GM12878 (cell line): ENCODE results near the gene AMDHD2. TPM values are rescaled to one million over a fixed set of nuclear protein-coding genes. Genes with fewer than 3 reads are reported as not detected.
"Not testable (repeated sequence)": the region's sequence is repeated elsewhere in the genome, so short reads cannot be mapped to it uniquely, and the experiment has no call there.

ENCODE experiments used
- ATAC-seq: fragments of 200-7000 bp; cut with Tn5 transposase; 3 replicates; pipeline ENCODE4 v1.9.1; 2020; ENCODE audit warnings: mild to moderate bottlenecking, moderate library complexity
- BruUV-seq: library from RNA; stranded (reverse); fragments of 400-500 nt; replicated peaks from 2 replicates; lab custom pipeline; 2021; lab: Mats Ljungman, UMichigan
- CTCF ChIA-PET: fragments of 300-600 bp; sonication (Branson Sonifier 250); formaldehyde crosslinking; extraction: SDS; loops from one replicate; lab custom pipeline; 2021; ENCODE audit warnings: inconsistent platforms; lab: Yijun Ruan, JAX
- POLR2A ChIA-PET: fragments of 350-600 bp; formaldehyde crosslinking; extraction: SDS; loops from one replicate; lab custom pipeline; 2021; ENCODE audit warnings: inconsistent platforms; lab: Charles Lee
- RAD21 ChIA-PET: fragments of 300-600 bp; sonication (Branson Sonifier 250); formaldehyde crosslinking; loops from one replicate; lab custom pipeline; 2023; ENCODE audit warnings: antibody characterized with exemption; ENCODE audit not compliant: unreplicated experiment; lab: Charles Lee
- SMC1A ChIA-PET: fragments of 300-600 bp; sonication (Branson Sonifier 250); formaldehyde crosslinking; loops from one replicate; lab custom pipeline; 2023; ENCODE audit not compliant: unreplicated experiment, uncharacterized antibody; lab: Charles Lee
- DNase-seq: peaks from one replicate; pipeline ENCODE4 v3.0.0-alpha.2; 2011; ENCODE audit warnings: low read depth, low spot score
- FAIRE-seq: peaks from 3 replicates; lab custom pipeline; 2011; peaks lifted over from hg19 to GRCh38; lab: Jason Lieb, UNC
- H2AFZ ChIP-seq: 2 replicates; pipeline ENCODE4 v1.6.0; 2011; ENCODE audit warnings: low read depth, low read length, control low read depth; ENCODE audit not compliant: control insufficient read depth
- H3K27ac ChIP-seq: 2 replicates; pipeline ENCODE4 v1.5.1; 2011; ENCODE audit warnings: control low read depth; ENCODE audit not compliant: control insufficient read depth, insufficient read depth
- H3K27me3 ChIP-seq, 2 experiments: replicated peaks in 1 of 2; 2 replicates each; pipeline versions ENCODE4 v1.6.0 to v1.6.1; 2011; ENCODE audit warnings: low read length in 1 of 2; ENCODE audit not compliant: control insufficient read depth in 2 of 2, insufficient read depth in 2 of 2
- H3K36me3 ChIP-seq, 2 experiments: 2 replicates each; pipeline ENCODE4 v1.5.1; 2011; ENCODE audit warnings: low read length in 1 of 2; ENCODE audit not compliant: control insufficient read depth in 2 of 2, insufficient read depth in 2 of 2
- H3K4me1 ChIP-seq: 2 replicates; pipeline ENCODE4 v1.6.1; 2011; ENCODE audit warnings: mild to moderate bottlenecking, low read length, moderate library complexity, mixed read lengths; ENCODE audit not compliant: control insufficient read depth, insufficient read depth
- H3K4me2 ChIP-seq: 2 replicates; pipeline ENCODE4 v1.6.0; 2011; ENCODE audit warnings: control low read depth; ENCODE audit not compliant: control insufficient read depth, insufficient read depth
- H3K4me3 ChIP-seq: fragments of 200-600 bp; sonication (generic); 2 replicates; pipeline ENCODE4 v1.5.1; 2016
- H3K79me2 ChIP-seq: 2 replicates; pipeline ENCODE4 v1.6.0; 2011; ENCODE audit warnings: low read length; ENCODE audit not compliant: control insufficient read depth, insufficient read depth
- H3K9ac ChIP-seq: 2 replicates; pipeline ENCODE4 v1.8.0; 2011; ENCODE audit warnings: low read length, control low read depth, mixed read lengths; ENCODE audit not compliant: control insufficient read depth, insufficient read depth
- H3K9me3 ChIP-seq: replicated peaks from 3 replicates; pipeline ENCODE4 v1.5.1; 2011; ENCODE audit warnings: mild to moderate bottlenecking, low read length; ENCODE audit not compliant: control insufficient read depth, insufficient read depth
- H4K20me1 ChIP-seq: 2 replicates; pipeline ENCODE4 v1.6.0; 2011; ENCODE audit not compliant: control insufficient read depth, insufficient read depth
- WGBS: methylation state at CpG from one replicate; pipeline ENCODE4 v1.1.6; 2016; ENCODE audit warnings: low lambda C conversion rate; ENCODE audit not compliant: insufficient replicate concordance, insufficient coverage; ENCODE audit errors: missing lambda C conversion rate; 5-methylcytosine and 5-hydroxymethylcytosine counted together
- in situ Hi-C: fragments of 300-500 bp; cut with MboI; formaldehyde crosslinking; loops from 9 replicates; pipeline ENCODE4 v1.14.3; 2018; ENCODE audit warnings: mixed read lengths
- intact Hi-C: fragments of 100-400 bp; cut with micrococcal nuclease; formaldehyde crosslinking; loops from one replicate; pipeline ENCODE4 v1.14.2; 2022; ENCODE audit not compliant: unreplicated experiment
- polyA plus RNA-seq, 11 experiments: library from polyadenylated mRNA; depleted of rRNA in 4 of 11; unstranded in 6 of 11; stranded (reverse) in 5 of 11; fragments of >200 nt; fragmentation: Nextera tagmentation in 4 of 11; fragmentation: Illumina TruSeq in 1 of 11; extraction: Ambion mirVana in 4 of 11; extraction: Trizol in 1 of 11; gene quantifications; 1 replicate in 1 of 11; 2 replicates in 10 of 11; pipeline versions ENCODE4 v1.2.1 to v1.2.3, GENCODE V29; 2011 to 2016; ENCODE audit warnings: inconsistent platforms in 2 of 11, missing spikeins in 2 of 11, low read depth in 1 of 11
- total RNA-seq, 4 experiments: library from RNA; depleted of rRNA in 3 of 4; stranded (reverse); fragments of >200 nt in 3 of 4; fragmentation: Illumina TruSeq in 1 of 4; extraction: Trizol in 1 of 4; gene quantifications; 2 replicates each; pipeline versions ENCODE4 v1.2.1 to v1.2.3, GENCODE V29; 2013 to 2021

Gene AMDHD2
- total and polyA plus RNA-seq, 10 of the 15 experiments (the other 5 are each of a cell fraction or from before 2014, with no cell fraction given) = 0.60 to 41.8 (median 24.3) TPM; not detected in 1

GRCh38 chr16:2550283-2550878 is 30.2 kb downstream of the AMDHD2 start:
- ATAC-seq, H3K27me3 ChIP-seq, H3K79me2 ChIP-seq, H3K27ac ChIP-seq, RAD21 ChIA-PET, H3K36me3 ChIP-seq, POLR2A ChIA-PET, SMC1A ChIA-PET, H4K20me1 ChIP-seq, BruUV-seq, DNase-seq, CTCF ChIA-PET, intact Hi-C loops, H3K9ac ChIP-seq, H3K4me1 ChIP-seq, H3K4me3 ChIP-seq, in situ Hi-C loops, H2AFZ ChIP-seq, H3K9me3 ChIP-seq, H3K4me2 ChIP-seq: not testable (repeated sequence)
- FAIRE-seq = peak; percentile 66
- WGBS = no CpG with 5 or more reads among the region's 14 CpGs

GRCh38 chr16:2551420-2551889 is 31.3 kb downstream of the AMDHD2 start:
- BruUV-seq, CTCF ChIA-PET, H3K79me2 ChIP-seq, H4K20me1 ChIP-seq, H3K9ac ChIP-seq, SMC1A ChIA-PET, H3K27me3 ChIP-seq, intact Hi-C loops, H2AFZ ChIP-seq, H3K36me3 ChIP-seq, DNase-seq, POLR2A ChIA-PET, ATAC-seq, FAIRE-seq, H3K4me2 ChIP-seq, H3K9me3 ChIP-seq, in situ Hi-C loops, H3K4me3 ChIP-seq, H3K4me1 ChIP-seq, H3K27ac ChIP-seq: not testable (repeated sequence)
- 86% methylated on average over 11 of the region's 17 CpGs for WGBS
- RAD21 ChIA-PET = interaction anchor here (0.7 kb wide), 1 partner anchor 19 kb away, joined by 3 read pairs; no protein-coding TSS in a partner anchor

- POLR2A ChIA-PET, SMC1A ChIA-PET, H3K4me2 ChIP-seq, intact Hi-C loops, H3K79me2 ChIP-seq, H3K4me3 ChIP-seq, FAIRE-seq, H3K36me3 ChIP-seq, H3K27me3 ChIP-seq, H3K27ac ChIP-seq, H4K20me1 ChIP-seq, RAD21 ChIA-PET, H3K9me3 ChIP-seq, H2AFZ ChIP-seq, H3K4me1 ChIP-seq, in situ Hi-C loops, CTCF ChIA-PET, DNase-seq, H3K9ac ChIP-seq, BruUV-seq: not testable (repeated sequence)
- no CpG with 5 or more reads among the region's 13 CpGs for WGBS
- ATAC-seq = peak; percentile 67
These were observed 34.7 kb downstream of the AMDHD2 start for GRCh38 chr16:2554709-2555425.

- not testable (repeated sequence) for H4K20me1 ChIP-seq, FAIRE-seq
- 97% methylated on average over 6 of the region's 15 CpGs for WGBS
These were observed 37.0 kb downstream of the AMDHD2 start for GRCh38 chr16:2557150-2557549.

More at GRCh38 chr16:2557150-2557549, 37.0 kb downstream of the AMDHD2 start:
- H3K4me2 ChIP-seq, H3K4me3 ChIP-seq, H3K79me2 ChIP-seq, H3K36me3 ChIP-seq, DNase-seq, SMC1A ChIA-PET, H3K4me1 ChIP-seq, RAD21 ChIA-PET, H3K9ac ChIP-seq, H3K27ac ChIP-seq, CTCF ChIA-PET, in situ Hi-C loops, POLR2A ChIA-PET, BruUV-seq, H2AFZ ChIP-seq, H3K9me3 ChIP-seq, H3K27me3 ChIP-seq, intact Hi-C loops, ATAC-seq: not testable (repeated sequence)
